ENCODE results near the gene PAK4. TPM values are rescaled to one million over a fixed set of nuclear protein-coding genes. Genes with fewer than 3 reads are reported as not detected.

PAK4 gene
- polyA plus RNA-seq, 1 donor (not counting 4 experiments of a cell fraction or from before 2014, with no cell fraction given) = 11.2 TPM

- Histone ChIP-seq H3K9ac (ENCODE audit: control insufficient read depth, extremely low read depth, insufficient read depth, low read length) (no peak overlapping the region), H3K36me3 (ENCODE audit: control insufficient read depth in 2 of 2, extremely low read depth in 1 of 2, insufficient read depth in 2 of 2, low read length in 2 of 2) (no peaks in the 10 kb centered on the region), H3K79me2 (ENCODE audit: control insufficient read depth, insufficient read depth, low read length) (peaks cover 73% of the 10 kb centered on the region), H3K27me3 (ENCODE audit: control insufficient read depth, extremely low read depth, insufficient read depth, low read length) (no peaks in the 10 kb centered on the region), H3K4me2 (ENCODE audit: control insufficient read depth, extremely low read depth, insufficient read depth, low read depth, low read length) (no peak overlapping the region), H3K4me3 (ENCODE audit: control insufficient read depth in 2 of 3, extremely low read depth in 1 of 3, insufficient read depth in 2 of 3, low read depth in 1 of 3, low read length in 3 of 3) (no peak overlapping the region), H4K20me1 (ENCODE audit: control insufficient read depth, extremely low read depth, insufficient read depth, low read length) (peaks cover 12% of the 10 kb centered on the region), H2AFZ (ENCODE audit: control insufficient read depth, low read length) (no peak overlapping the region), H3K4me1 (ENCODE audit: control insufficient read depth, extremely low read depth, insufficient read depth, low read length) (no peaks in the 10 kb centered on the region), H3K9me3 (ENCODE audit: control insufficient read depth, low read depth, low read length) (no peaks in the 10 kb centered on the region), H3K27ac (ENCODE audit: control insufficient read depth, insufficient read depth, low read length) (no peak overlapping the region), H3K9me1 (ENCODE audit: control insufficient read depth, extremely low read depth, insufficient read depth, low read length) (peaks cover 3% of the 10 kb centered on the region)
- DNase-seq (ENCODE audit: low read depth, low spot score) (no peak), FAIRE-seq (no peak)
- dilution Hi-C loops (cut with MboI; ENCODE audit: extremely low pct_ligation_motif_present, low sequenced_read_pairs) = no loop called here
- TF ChIP-seq EZH2 (IDR thresholded peaks at IDR 0.05; ENCODE audit: low read length) = no peak
- TF ChIP-seq, protein P1, sequence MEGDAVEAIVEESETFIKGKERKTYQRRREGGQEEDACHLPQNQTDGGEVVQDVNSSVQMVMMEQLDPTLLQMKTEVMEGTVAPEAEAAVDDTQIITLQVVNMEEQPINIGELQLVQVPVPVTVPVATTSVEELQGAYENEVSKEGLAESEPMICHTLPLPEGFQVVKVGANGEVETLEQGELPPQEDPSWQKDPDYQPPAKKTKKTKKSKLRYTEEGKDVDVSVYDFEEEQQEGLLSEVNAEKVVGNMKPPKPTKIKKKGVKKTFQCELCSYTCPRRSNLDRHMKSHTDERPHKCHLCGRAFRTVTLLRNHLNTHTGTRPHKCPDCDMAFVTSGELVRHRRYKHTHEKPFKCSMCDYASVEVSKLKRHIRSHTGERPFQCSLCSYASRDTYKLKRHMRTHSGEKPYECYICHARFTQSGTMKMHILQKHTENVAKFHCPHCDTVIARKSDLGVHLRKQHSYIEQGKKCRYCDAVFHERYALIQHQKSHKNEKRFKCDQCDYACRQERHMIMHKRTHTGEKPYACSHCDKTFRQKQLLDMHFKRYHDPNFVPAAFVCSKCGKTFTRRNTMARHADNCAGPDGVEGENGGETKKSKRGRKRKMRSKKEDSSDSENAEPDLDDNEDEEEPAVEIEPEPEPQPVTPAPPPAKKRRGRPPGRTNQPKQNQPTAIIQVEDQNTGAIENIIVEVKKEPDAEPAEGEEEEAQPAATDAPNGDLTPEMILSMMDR (optimal IDR thresholded peaks at IDR 0.05 in 1 of 3, IDR thresholded peaks at IDR 0.05 in 1 of 3, conservative IDR thresholded peaks at IDR 0.05 in 1 of 3; ENCODE audit: extremely low read depth in 1 of 3, insufficient read depth in 2 of 3, low read length in 3 of 3) = no peak
These were observed 18.9 kb downstream of the PAK4 start for GRCh38 chr19:39144290-39145071.

GRCh38 chr19:39145180-39145953 is 19.8 kb downstream of the PAK4 start:
- peaks cover 70% of the 10 kb centered on the region for H3K79me2 ChIP-seq (ENCODE audit: control insufficient read depth, insufficient read depth, low read length)
- dilution Hi-C loops (cut with MboI; ENCODE audit: extremely low pct_ligation_motif_present, low sequenced_read_pairs) = no loop called here
- H3K9me1 ChIP-seq (ENCODE audit: control insufficient read depth, extremely low read depth, insufficient read depth, low read length) = peaks cover 3% of the 10 kb centered on the region
- H3K4me1 ChIP-seq (ENCODE audit: control insufficient read depth, extremely low read depth, insufficient read depth, low read length) = no peaks in the 10 kb centered on the region
- TF ChIP-seq, protein P1 (optimal IDR thresholded peaks at IDR 0.05 in 1 of 3, IDR thresholded peaks at IDR 0.05 in 1 of 3, conservative IDR thresholded peaks at IDR 0.05 in 1 of 3; ENCODE audit: extremely low read depth in 1 of 3, insufficient read depth in 2 of 3, low read length in 3 of 3) = no peak
- no peak for TF ChIP-seq EZH2 (IDR thresholded peaks at IDR 0.05; ENCODE audit: low read length)
- no peak for DNase-seq (ENCODE audit: low read depth, low spot score)
- no peak for FAIRE-seq
- H3K36me3 ChIP-seq (ENCODE audit: control insufficient read depth in 2 of 2, extremely low read depth in 1 of 2, insufficient read depth in 2 of 2, low read length in 2 of 2) = no peaks in the 10 kb centered on the region
- no peaks in the 10 kb centered on the region for H3K27me3 ChIP-seq (ENCODE audit: control insufficient read depth, extremely low read depth, insufficient read depth, low read length)
- H3K4me3 ChIP-seq (ENCODE audit: control insufficient read depth in 2 of 3, extremely low read depth in 1 of 3, insufficient read depth in 2 of 3, low read depth in 1 of 3, low read length in 3 of 3) = no peak overlapping the region
- no peaks in the 10 kb centered on the region for H3K9me3 ChIP-seq (ENCODE audit: control insufficient read depth, low read depth, low read length)
- no peak overlapping the region for H2AFZ ChIP-seq (ENCODE audit: control insufficient read depth, low read length)
- peaks cover 12% of the 10 kb centered on the region for H4K20me1 ChIP-seq (ENCODE audit: control insufficient read depth, extremely low read depth, insufficient read depth, low read length)
- no peak overlapping the region for H3K4me2 ChIP-seq (ENCODE audit: control insufficient read depth, extremely low read depth, insufficient read depth, low read depth, low read length)
- no peak overlapping the region for H3K9ac ChIP-seq (ENCODE audit: control insufficient read depth, extremely low read depth, insufficient read depth, low read length)
- no peak overlapping the region for H3K27ac ChIP-seq (ENCODE audit: control insufficient read depth, insufficient read depth, low read length)
